Neural progenitor cell (in vitro differentiated cells): ENCODE results near the gene TNIK.

Source experiments
- CTCF ChIP-seq: fragments of 200-600 bp; sonication (generic); IDR thresholded peaks from 2 replicates; pipeline ENCODE4 v1.5.1; 2017; ENCODE audit warnings: antibody characterized with exemption, mild to moderate bottlenecking
- EZH2 ChIP-seq: fragments of 200-600 bp; sonication (generic); IDR thresholded peaks from 2 replicates; pipeline ENCODE4 v1.6.1; 2017; ENCODE audit warnings: antibody characterized with exemption, mild to moderate bottlenecking, moderate library complexity

GRCh38 chr3:171221104-171221503 is 239.1 kb downstream of the TNIK start:
- TF ChIP-seq EZH2 (no peak), CTCF (no peak)
